ENCODE results near the gene CYLC2.

Gene CYLC2

DNA sequence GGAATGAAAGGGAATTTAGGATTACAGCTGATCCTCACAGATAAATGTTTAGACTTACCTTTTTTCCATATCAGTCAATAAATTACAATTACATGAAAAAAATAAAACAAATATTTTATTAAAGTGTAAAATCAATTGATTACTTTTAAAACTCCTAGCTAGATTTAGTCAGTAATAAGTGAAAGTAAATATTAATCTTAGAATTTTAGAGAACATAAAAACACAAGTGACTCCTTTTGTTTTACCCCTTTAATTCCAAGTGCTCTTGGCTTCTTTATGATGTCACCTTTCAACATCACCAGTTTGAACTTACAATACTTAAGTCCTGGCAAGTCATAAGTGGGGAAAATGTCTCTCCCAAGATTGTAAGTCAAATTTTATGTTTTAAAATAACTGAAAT lies at the start of gene CYLC2:
Gene CYLC2, plus strand, starts transcription at position 301 of the 400 bp plus-strand sequence. Its CDS starts 48 bp downstream, at position 349.
- Histone ChIP-seq H3K4me2 (ENCODE audit: low read length) (no peak within 1 kb of the TSS), H3K27me3 (ENCODE audit: control insufficient read depth, insufficient read depth, low read length) (no peaks in the 10 kb centered on the region), H2AFZ (no peak within 1 kb of the TSS), H3K27ac (no peak within 1 kb of the TSS), H3K4me1 (no peaks in the 10 kb centered on the region), H3K9me3 (ENCODE audit: control insufficient read depth, low read length) (no peaks in the 10 kb centered on the region), H3K9ac (no peak within 1 kb of the TSS), H3K4me3 (ENCODE audit: low read depth, low read length) (no peak within 1 kb of the TSS), H3K79me2 (no peaks in the 10 kb centered on the region), H3K36me3 (ENCODE audit: control insufficient read depth, insufficient read depth, low read length) (no peaks in the 10 kb centered on the region)
- no peak for TF ChIP-seq CTCF (IDR thresholded peaks at IDR 0.05)

- no peaks in the 10 kb centered on the region for H3K36me3 ChIP-seq (ENCODE audit: control insufficient read depth, insufficient read depth, low read length)
- no peaks in the 10 kb centered on the region for H3K9me3 ChIP-seq (ENCODE audit: control insufficient read depth, low read length)
- no peak overlapping the region for H3K9ac ChIP-seq
- no peak overlapping the region for H3K4me3 ChIP-seq (ENCODE audit: low read depth, low read length)
- no peaks in the 10 kb centered on the region for H3K79me2 ChIP-seq
- TF ChIP-seq CTCF (IDR thresholded peaks at IDR 0.05), result no peak
- H3K27ac ChIP-seq, result no peak overlapping the region
- H2AFZ ChIP-seq, result no peak overlapping the region
- no peak overlapping the region for H3K4me2 ChIP-seq (ENCODE audit: low read length)
- no peaks in the 10 kb centered on the region for H3K27me3 ChIP-seq (ENCODE audit: control insufficient read depth, insufficient read depth, low read length)
- H3K4me1 ChIP-seq, result no peaks in the 10 kb centered on the region
These were observed 44.8 kb upstream of the CYLC2 start for GRCh38 chr9:102950346-102950745.

- Histone ChIP-seq H3K27me3 (ENCODE audit: control insufficient read depth, insufficient read depth, low read length) (no peaks in the 10 kb centered on the region), H3K4me2 (ENCODE audit: low read length) (no peak overlapping the region), H3K9ac (no peak overlapping the region), H2AFZ (no peak overlapping the region), H3K36me3 (ENCODE audit: control insufficient read depth, insufficient read depth, low read length) (no peaks in the 10 kb centered on the region), H3K4me3 (ENCODE audit: low read depth, low read length) (no peak overlapping the region), H3K27ac (no peak overlapping the region), H3K4me1 (no peaks in the 10 kb centered on the region), H3K9me3 (ENCODE audit: control insufficient read depth, low read length) (no peaks in the 10 kb centered on the region), H3K79me2 (no peaks in the 10 kb centered on the region)
- no peak for TF ChIP-seq CTCF (IDR thresholded peaks at IDR 0.05)
These were observed 28.1 kb upstream of the CYLC2 start for GRCh38 chr9:102966999-102967398.

GRCh38 chr9:102967979-102968378 lies 27.2 kb upstream of the CYLC2 start:
- TF ChIP-seq CTCF (IDR thresholded peaks at IDR 0.05), result no peak
- Histone ChIP-seq H3K9me3 (ENCODE audit: control insufficient read depth, low read length) (no peaks in the 10 kb centered on the region), H3K9ac (no peak overlapping the region), H3K4me2 (ENCODE audit: low read length) (no peak overlapping the region), H3K36me3 (ENCODE audit: control insufficient read depth, insufficient read depth, low read length) (no peaks in the 10 kb centered on the region), H3K4me1 (no peaks in the 10 kb centered on the region), H3K27me3 (ENCODE audit: control insufficient read depth, insufficient read depth, low read length) (no peaks in the 10 kb centered on the region), H3K4me3 (ENCODE audit: low read depth, low read length) (no peak overlapping the region), H3K27ac (no peak overlapping the region), H3K79me2 (no peaks in the 10 kb centered on the region), H2AFZ (no peak overlapping the region)

DNA sequence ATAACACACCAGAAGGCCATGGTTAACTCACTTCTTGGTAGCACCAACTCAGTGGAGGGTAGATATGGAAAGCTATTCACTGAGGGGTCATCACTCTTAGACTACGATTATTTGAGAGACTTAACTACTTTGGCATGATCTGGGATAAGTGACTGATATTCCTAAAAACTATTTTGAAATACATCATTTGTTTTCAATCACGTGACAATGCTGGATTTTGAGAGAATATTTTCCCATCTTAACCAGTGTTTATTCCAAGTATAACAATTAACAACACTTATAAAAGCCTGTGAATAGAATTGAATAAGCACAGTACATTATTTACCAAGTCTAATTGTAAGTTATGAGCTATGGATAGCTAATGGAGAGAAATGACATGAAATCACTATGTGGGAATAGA lies 22.4 kb upstream of the CYLC2 start:
- Histone ChIP-seq H2AFZ (no peak overlapping the region), H3K36me3 (ENCODE audit: control insufficient read depth, insufficient read depth, low read length) (no peaks in the 10 kb centered on the region)
- TF ChIP-seq CTCF (IDR thresholded peaks at IDR 0.05), result no peak

More for the DNA sequence above, 22.4 kb upstream of the CYLC2 start:
- Histone ChIP-seq H3K4me2 (ENCODE audit: low read length) (no peak overlapping the region), H3K4me3 (ENCODE audit: low read depth, low read length) (no peak overlapping the region), H3K4me1 (no peaks in the 10 kb centered on the region), H3K9me3 (ENCODE audit: control insufficient read depth, low read length) (no peaks in the 10 kb centered on the region), H3K79me2 (no peaks in the 10 kb centered on the region), H3K27me3 (ENCODE audit: control insufficient read depth, insufficient read depth, low read length) (no peaks in the 10 kb centered on the region), H3K9ac (no peak overlapping the region), H3K27ac (no peak overlapping the region)

Data from parathyroid adenoma (tissue), 2 donors.